Thoracic aorta (tissue), 2 donors: ENCODE results near the gene WDR13. TPM values are rescaled to one million over a fixed set of nuclear protein-coding genes. Genes with fewer than 3 reads are reported as not detected.

ENCODE experiments used
- ATAC-seq: fragments of 150-250 bp; one replicate; pipeline ENCODE4 v1.8.0; 2017; ENCODE audit warnings: low read depth; ENCODE audit not compliant: insufficient number of reproducible peaks, low FRiP score
- DNase-seq: peaks from one replicate; pipeline ENCODE4 v3.0.0-alpha.2; 2020; ENCODE audit warnings: low spot score
- H3K27ac ChIP-seq, 2 donors: fragments of 200-600 bp; sonication (generic); 1 replicate in 1 of 2; 2 replicates in 1 of 2; pipeline ENCODE4 v1.5.1; 2016; ENCODE audit warnings: mild to moderate bottlenecking in 2 of 2, moderate library complexity in 2 of 2
- H3K27me3 ChIP-seq: fragments of 200-600 bp; sonication (generic); replicated peaks from 2 replicates; pipeline ENCODE4 v1.6.0; 2016; ENCODE audit warnings: mild to moderate bottlenecking; ENCODE audit not compliant: insufficient read depth
- H3K36me3 ChIP-seq: fragments of 200-600 bp; sonication (generic); one replicate; pipeline ENCODE4 v1.5.1; 2016
- H3K4me1 ChIP-seq, 2 donors: fragments of 200-600 bp; sonication (generic); 1 replicate in 1 of 2; 2 replicates in 1 of 2; pipeline versions ENCODE4 v1.5.1 to v1.6.0; 2016; ENCODE audit warnings: low read depth in 2 of 2, mild to moderate bottlenecking in 1 of 2; ENCODE audit not compliant: control insufficient read depth in 1 of 2
- H3K4me3 ChIP-seq: fragments of 200-600 bp; sonication (generic); 2 replicates; pipeline ENCODE4 v1.5.1; 2016; ENCODE audit warnings: mild to moderate bottlenecking
- H3K9me3 ChIP-seq: fragments of 200-600 bp; sonication (generic); 2 replicates; pipeline ENCODE4 v1.5.1; 2016
- total RNA-seq, 2 donors: library from RNA; depleted of rRNA; stranded (reverse); fragments of >200 nt; gene quantifications; one replicate each; pipeline versions ENCODE4 v1.1.0 to v1.2.3, GENCODE V29; 2016
- TF ChIP-seq, protein P1 (sequence below): fragments of 200-600 bp; sonication (generic); IDR thresholded peaks from one replicate; pipeline ENCODE4 v1.5.1; 2019; ENCODE audit warnings: antibody characterized with exemption

WDR13 gene
- total RNA-seq, 2 donors from 2014 or later = 119 to 145 TPM

DNA sequence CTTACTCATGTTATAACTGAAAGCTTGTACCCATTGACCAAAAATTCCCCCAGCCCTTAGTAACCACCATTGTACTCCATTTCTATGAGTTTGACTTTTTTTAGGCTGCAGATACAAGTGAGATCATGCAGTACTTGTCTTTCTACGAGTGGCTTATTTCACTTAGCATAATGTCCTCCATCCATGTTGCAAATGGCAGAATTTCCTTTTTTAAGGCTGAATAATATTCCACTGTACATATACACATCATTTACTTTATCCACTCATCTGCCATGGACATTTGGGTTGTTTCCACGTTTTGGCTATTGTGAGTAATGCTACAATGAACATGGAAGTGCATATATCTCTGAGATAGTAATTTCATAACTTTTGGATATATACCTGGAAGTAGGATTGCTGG, 12.6 kb upstream of the WDR13 start:
- Histone ChIP-seq H3K27ac (no peak overlapping the region), H3K9me3 (no peaks in the 10 kb centered on the region), H3K36me3 (no peaks in the 10 kb centered on the region), H3K4me3 (no peak overlapping the region), H3K27me3 (no peaks in the 10 kb centered on the region), H3K4me1 (no peaks in the 10 kb centered on the region)
- no peak for ATAC-seq
- DNase-seq = no peak
- TF ChIP-seq, protein P1, sequence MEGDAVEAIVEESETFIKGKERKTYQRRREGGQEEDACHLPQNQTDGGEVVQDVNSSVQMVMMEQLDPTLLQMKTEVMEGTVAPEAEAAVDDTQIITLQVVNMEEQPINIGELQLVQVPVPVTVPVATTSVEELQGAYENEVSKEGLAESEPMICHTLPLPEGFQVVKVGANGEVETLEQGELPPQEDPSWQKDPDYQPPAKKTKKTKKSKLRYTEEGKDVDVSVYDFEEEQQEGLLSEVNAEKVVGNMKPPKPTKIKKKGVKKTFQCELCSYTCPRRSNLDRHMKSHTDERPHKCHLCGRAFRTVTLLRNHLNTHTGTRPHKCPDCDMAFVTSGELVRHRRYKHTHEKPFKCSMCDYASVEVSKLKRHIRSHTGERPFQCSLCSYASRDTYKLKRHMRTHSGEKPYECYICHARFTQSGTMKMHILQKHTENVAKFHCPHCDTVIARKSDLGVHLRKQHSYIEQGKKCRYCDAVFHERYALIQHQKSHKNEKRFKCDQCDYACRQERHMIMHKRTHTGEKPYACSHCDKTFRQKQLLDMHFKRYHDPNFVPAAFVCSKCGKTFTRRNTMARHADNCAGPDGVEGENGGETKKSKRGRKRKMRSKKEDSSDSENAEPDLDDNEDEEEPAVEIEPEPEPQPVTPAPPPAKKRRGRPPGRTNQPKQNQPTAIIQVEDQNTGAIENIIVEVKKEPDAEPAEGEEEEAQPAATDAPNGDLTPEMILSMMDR = no peak

DNA sequence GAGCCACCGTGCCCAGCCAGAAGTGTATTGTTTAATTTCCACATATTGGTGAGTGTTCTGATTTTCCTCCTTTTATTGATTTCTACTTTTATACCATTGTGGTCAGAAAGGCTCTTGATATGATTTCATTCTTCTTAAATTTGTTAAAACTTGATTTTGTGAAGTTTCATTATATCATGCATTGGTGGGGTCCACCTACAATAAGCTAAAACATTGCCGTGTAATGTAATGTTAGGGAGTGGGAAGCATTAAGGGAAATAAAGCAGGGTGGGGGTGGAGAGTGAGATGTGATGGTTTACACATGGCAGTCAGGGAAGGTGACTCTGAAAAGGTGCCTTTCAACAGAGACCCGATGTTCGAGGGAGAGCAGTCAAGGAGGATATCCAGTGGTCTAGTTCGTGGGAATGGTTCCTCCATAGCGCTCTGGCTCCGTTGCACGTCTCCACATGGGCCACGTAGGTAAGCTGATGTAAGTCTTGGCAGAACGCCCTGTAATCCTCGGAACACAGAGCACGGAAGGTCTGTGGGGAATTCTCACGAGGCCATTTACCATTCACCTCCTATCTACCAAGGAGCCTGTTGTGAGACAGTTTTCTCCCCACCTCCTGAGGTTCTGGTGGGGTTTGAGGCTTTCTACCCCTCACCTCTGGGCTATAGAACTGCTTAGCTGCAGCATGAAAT, 7.7 kb upstream of the WDR13 start:
- Histone ChIP-seq H3K36me3 (no peaks in the 10 kb centered on the region), H3K4me3 (no peak overlapping the region), H3K27me3 (no peaks in the 10 kb centered on the region), H3K9me3 (no peaks in the 10 kb centered on the region), H3K4me1 (no peaks in the 10 kb centered on the region), H3K27ac (no peak overlapping the region)
- TF ChIP-seq, protein P1 = no peak
- no peak for DNase-seq
- ATAC-seq = no peak

DNA sequence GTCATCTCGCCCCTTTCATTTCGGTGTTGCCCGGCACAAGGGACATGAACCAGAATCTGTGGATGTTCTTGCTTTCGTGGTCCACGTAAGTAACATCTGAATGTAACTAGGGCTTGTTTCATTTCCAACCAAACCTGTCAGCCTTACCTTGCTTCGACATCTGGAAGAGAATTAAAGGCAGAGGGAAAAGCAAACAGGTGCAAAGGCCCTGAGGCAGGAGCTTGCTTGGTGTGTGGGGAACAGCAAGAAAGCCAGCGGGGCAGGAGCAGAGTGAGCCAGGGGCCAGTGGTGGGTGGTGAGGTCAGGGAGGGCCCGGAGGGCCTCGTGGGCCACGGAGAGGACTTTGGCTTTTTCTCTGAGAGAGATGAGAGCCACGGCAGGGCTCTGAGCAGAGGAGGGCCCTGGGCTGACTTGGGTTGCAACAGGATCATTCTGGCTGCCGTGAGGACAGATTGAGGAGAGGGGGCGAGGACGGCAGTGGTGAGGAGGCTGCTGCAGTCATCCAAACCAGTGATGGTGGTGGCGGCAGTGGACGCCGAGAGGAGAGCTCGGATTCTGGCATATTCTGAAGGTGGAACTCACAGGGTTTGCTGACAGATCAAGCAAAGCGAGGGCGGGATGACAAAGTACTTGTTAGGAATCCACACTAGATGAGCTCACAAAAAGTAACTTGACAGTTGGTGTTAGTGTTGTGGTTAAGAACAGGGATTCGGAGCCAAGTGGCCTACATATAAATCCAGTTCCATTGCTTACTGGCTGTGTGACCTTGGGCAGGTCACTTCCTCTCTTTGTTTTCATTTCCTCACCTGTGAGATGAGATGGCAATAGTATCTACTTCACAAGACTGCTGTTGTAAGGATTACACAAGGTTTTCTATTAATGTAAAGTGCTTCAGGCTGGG, 6.8 kb upstream of the WDR13 start:
- Histone ChIP-seq H3K4me1 (no peaks in the 10 kb centered on the region), H3K27me3 (no peaks in the 10 kb centered on the region), H3K36me3 (no peaks in the 10 kb centered on the region), H3K4me3 (no peak overlapping the region), H3K27ac (no peak overlapping the region), H3K9me3 (no peaks in the 10 kb centered on the region)
- TF ChIP-seq, protein P1 = no peak
- ATAC-seq (no peak), DNase-seq (no peak)

DNA sequence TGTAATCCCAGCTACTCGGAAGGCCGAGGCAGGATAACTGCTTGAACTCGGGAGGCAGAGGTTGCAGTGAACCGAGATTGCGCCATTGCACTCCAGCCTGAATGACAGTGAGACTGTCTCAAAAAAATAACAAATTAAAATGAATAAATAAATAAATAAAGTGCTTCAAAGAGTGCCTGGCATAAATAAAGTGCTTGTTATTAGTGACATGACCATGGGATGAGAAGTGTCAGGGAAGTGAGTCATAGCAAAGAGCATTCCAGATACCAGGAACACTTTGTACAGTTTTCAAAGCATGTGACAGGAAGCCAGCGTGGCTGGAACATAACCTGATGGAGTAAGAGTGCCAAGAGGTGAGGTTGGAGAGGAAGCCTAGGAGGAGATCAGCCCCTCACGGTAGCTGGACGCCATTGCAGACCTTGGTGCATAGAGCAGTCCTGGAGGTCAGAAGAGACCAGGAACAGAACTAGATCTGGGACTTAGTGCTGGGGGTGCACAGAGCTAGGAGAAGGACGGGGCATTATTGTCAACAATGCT, 6.0 kb upstream of the WDR13 start:
- no peak for ATAC-seq
- Histone ChIP-seq H3K9me3 (no peaks in the 10 kb centered on the region), H3K4me3 (no peak overlapping the region), H3K4me1 (no peaks in the 10 kb centered on the region), H3K27ac (no peak overlapping the region), H3K36me3 (no peaks in the 10 kb centered on the region), H3K27me3 (no peaks in the 10 kb centered on the region)
- TF ChIP-seq, protein P1 = no peak
- no peak for DNase-seq

DNA sequence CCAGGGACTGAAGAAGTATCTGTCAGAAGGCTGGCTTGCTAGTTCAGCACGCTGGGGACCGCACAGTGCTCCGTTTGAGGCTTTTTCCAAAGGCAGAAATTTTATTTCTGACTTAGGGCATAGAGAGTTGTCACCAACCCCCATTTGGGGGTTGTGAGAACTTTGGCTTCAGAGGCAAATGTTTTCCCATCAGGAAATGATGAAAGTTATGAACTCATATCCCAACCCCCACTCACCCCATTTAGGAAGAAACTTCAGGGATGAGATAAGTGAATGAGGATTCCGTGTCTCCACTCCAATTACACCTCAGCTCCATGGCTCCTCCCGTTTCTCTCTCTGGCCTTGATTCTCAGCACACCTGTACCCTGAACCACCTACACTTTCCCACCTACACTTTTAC, 4.3 kb upstream of the WDR13 start:
- Histone ChIP-seq H3K9me3 (no peaks in the 10 kb centered on the region), H3K27me3 (no peaks in the 10 kb centered on the region), H3K4me3 (no peak overlapping the region), H3K36me3 (no peaks in the 10 kb centered on the region), H3K27ac (no peak overlapping the region), H3K4me1 (no peaks in the 10 kb centered on the region)
- TF ChIP-seq, protein P1 = no peak
- ATAC-seq (no peak), DNase-seq (no peak)
